MCF 10A (cell line): Measurements from ENCODE around the gene COL16A1. TPM values are rescaled to one million over a fixed set of nuclear protein-coding genes. Genes with fewer than 3 reads are reported as not detected.

Source experiments
- BruUV-seq: library from RNA; stranded (reverse); fragments of 400-500 nt; replicated peaks from 2 replicates; lab custom pipeline; 2021; lab: Mats Ljungman, UMichigan
- CTCF ChIA-PET: fragments of 300-600 bp; sonication (Branson Sonifier 250); formaldehyde crosslinking; extraction: SDS; loops from one replicate; lab custom pipeline; 2021; ENCODE audit warnings: antibody characterized with exemption, inconsistent platforms; lab: Yijun Ruan, JAX
- POLR2A ChIA-PET: fragments of 300-600, 350-650 bp; sonication (Branson Sonifier 250); formaldehyde crosslinking; extraction: SDS; loops from one replicate; lab custom pipeline; 2020; ENCODE audit warnings: antibody characterized with exemption, inconsistent platforms; lab: Yijun Ruan, JAX
- DNase-seq: peaks from one replicate; pipeline ENCODE4 v3.0.0-alpha.2; 2018; ENCODE audit not compliant: unreplicated experiment
- H3K27ac Mint-ChIP-seq: one replicate; pipeline ENCODE4 v1.8.0; 2022; ENCODE audit warnings: mild to moderate bottlenecking, low read depth, mixed read lengths; ENCODE audit not compliant: unreplicated experiment
- H3K27me3 Mint-ChIP-seq: one replicate; pipeline ENCODE4 v1.8.0; 2022; ENCODE audit warnings: mixed read lengths; ENCODE audit not compliant: insufficient read depth, unreplicated experiment
- H3K36me3 Mint-ChIP-seq: one replicate; pipeline ENCODE4 v1.8.0; 2022; ENCODE audit warnings: mild to moderate bottlenecking, moderate library complexity, mixed read lengths; ENCODE audit not compliant: insufficient read depth, unreplicated experiment
- H3K4me1 Mint-ChIP-seq: one replicate; pipeline ENCODE4 v1.8.0; 2022; ENCODE audit warnings: mixed read lengths; ENCODE audit not compliant: insufficient read depth, unreplicated experiment
- H3K4me3 Mint-ChIP-seq: one replicate; pipeline ENCODE4 v1.8.0; 2022; ENCODE audit warnings: mild to moderate bottlenecking, moderate library complexity, mixed read lengths; ENCODE audit not compliant: unreplicated experiment
- H3K9me3 Mint-ChIP-seq: one replicate; pipeline ENCODE4 v1.8.0; 2022; ENCODE audit warnings: mixed read lengths; ENCODE audit not compliant: unreplicated experiment
- intact Hi-C: fragments of 100-400 bp; cut with micrococcal nuclease; formaldehyde crosslinking; loops from 2 replicates; pipeline ENCODE4 v1.14.1; 2022
- total RNA-seq: library from RNA; stranded (reverse); gene quantifications from 2 replicates; pipeline ENCODE4 v1.2.3, GENCODE V29; 2022
- TF ChIP-seq, protein P1 (sequence below): fragments of 200-600 bp; IDR thresholded peaks from one replicate; pipeline ENCODE4 v1.8.0; 2022; ENCODE audit warnings: antibody characterized with exemption, mild to moderate bottlenecking; ENCODE audit not compliant: unreplicated experiment

Gene COL16A1
- total RNA-seq, 1 experiment from 2014 or later = 42.1 TPM

GRCh38 chr1:31670593-31670964 is 33.2 kb downstream of the COL16A1 start:
- Mint-ChIP-seq H3K4me1 (peaks cover 40% of the 10 kb centered on the region), H3K4me3 (peak overlapping the region; percentile 73), H3K27ac (peak overlapping the region; percentile 62), H3K27me3 (no peaks in the 10 kb centered on the region), H3K36me3 (peaks cover 23% of the 10 kb centered on the region), H3K9me3 (no peaks in the 10 kb centered on the region)
- no TSS peak for BruUV-seq
- TF ChIP-seq, protein P1, sequence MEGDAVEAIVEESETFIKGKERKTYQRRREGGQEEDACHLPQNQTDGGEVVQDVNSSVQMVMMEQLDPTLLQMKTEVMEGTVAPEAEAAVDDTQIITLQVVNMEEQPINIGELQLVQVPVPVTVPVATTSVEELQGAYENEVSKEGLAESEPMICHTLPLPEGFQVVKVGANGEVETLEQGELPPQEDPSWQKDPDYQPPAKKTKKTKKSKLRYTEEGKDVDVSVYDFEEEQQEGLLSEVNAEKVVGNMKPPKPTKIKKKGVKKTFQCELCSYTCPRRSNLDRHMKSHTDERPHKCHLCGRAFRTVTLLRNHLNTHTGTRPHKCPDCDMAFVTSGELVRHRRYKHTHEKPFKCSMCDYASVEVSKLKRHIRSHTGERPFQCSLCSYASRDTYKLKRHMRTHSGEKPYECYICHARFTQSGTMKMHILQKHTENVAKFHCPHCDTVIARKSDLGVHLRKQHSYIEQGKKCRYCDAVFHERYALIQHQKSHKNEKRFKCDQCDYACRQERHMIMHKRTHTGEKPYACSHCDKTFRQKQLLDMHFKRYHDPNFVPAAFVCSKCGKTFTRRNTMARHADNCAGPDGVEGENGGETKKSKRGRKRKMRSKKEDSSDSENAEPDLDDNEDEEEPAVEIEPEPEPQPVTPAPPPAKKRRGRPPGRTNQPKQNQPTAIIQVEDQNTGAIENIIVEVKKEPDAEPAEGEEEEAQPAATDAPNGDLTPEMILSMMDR = no peak
- POLR2A ChIA-PET = interaction anchor here (0.5 to 2.9 kb wide), 20 partner anchors 8 to 234 kb away, joined by 3 to 46 read pairs (median 5); partner anchors contain the start of genes COL16A1 and PEF1
- DNase-seq = no peak
- intact Hi-C loops = loop anchor here (1.0 kb wide), 1 partner anchor 20 kb away; no protein-coding TSS in a partner anchor
- CTCF ChIA-PET = interaction anchor here (0.5 to 2.8 kb wide), 10 partner anchors 8 to 294 kb away, joined by 3 to 18 read pairs (median 4); partner anchors contain the start of gene COL16A1

DNA sequence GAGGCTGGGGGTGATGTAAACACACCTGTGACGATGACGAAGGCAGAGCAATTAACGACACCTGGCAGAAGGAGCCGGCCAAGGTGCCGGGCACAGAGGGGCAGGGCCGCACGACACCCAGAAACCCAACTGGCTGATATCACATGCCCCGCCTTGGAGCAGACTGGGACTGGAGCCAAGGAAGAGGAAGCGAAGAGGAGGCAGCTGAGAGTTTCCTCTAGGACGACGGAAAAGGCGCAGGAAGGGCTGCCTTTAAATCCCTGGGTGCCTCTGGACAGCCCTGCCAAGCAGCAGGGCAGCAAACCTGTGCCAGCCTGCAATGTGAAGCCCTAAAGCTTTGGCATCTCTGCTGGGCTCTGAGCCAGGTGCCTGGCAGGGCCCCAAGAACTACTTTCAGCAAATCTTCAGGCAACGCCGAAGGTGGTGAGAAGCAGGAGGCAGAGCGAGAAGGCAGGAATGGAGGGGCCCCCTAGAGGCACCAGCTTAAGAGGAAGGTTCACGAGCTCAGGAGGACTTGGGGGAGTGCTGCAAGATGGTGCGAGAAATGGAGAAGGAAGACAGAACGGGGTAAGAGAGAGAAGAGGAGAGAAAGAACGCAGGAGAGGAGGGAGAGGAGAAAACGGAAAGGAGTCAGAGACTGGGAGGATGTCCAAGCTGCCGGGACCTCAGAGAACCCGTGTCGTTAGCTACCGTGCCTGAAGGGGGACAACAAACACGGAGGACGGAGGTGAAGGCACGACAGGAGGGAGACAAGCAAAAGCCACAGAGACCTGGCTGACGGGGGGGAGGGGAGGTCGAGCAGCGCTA is 33.8 kb downstream of the COL16A1 start:
- H3K36me3 Mint-ChIP-seq = peaks cover 23% of the 10 kb centered on the region
- intact Hi-C loops = loop anchor here (1.0 to 10.0 kb wide), 2 partner anchors 20 to 295 kb away; no protein-coding TSS in a partner anchor
- no peaks in the 10 kb centered on the region for H3K27me3 Mint-ChIP-seq
- ChIA-PET POLR2A (interaction anchor here (0.5 to 2.9 kb wide), 24 partner anchors 9 to 294 kb away, joined by 3 to 46 read pairs (median 5); partner anchors contain the start of genes COL16A1, PEF1 and TINAGL1), CTCF (interaction anchor here (0.5 to 2.8 kb wide), 14 partner anchors 9 to 1511 kb away, joined by 3 to 18 read pairs (median 4); partner anchors contain the start of gene COL16A1)
- peaks cover 45% of the 10 kb centered on the region for H3K4me1 Mint-ChIP-seq
- H3K4me3 Mint-ChIP-seq = peak overlapping the region; percentile 73
- peak overlapping the region; percentile 62 for H3K27ac Mint-ChIP-seq
- BruUV-seq = no TSS peak
- no peaks in the 10 kb centered on the region for H3K9me3 Mint-ChIP-seq
- TF ChIP-seq, protein P1 = no peak
- peak; percentile 97 for DNase-seq

DNA sequence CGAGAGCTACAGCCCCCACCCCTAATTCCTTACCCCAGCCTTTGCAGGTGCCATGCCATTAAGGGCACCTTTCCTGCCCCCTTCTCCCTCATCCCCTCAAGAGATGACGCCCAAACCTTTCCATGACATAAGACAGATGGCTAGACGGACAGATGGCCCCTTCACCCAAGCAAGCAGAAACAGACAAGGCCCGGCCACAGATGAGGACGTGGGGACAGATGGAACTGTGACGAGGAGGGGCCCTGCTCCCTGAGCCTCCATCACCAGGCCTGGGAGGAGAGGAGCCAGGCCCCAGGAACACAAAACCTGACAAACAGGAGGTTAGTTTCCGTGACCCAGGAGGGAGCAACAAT is 34.4 kb downstream of the COL16A1 start:
- peak overlapping the region; percentile 62 for H3K27ac Mint-ChIP-seq
- ChIA-PET POLR2A (interaction anchor here (0.9 to 2.9 kb wide), 16 partner anchors 11 to 295 kb away, joined by 3 to 46 read pairs (median 5); partner anchors contain the start of genes COL16A1, PEF1 and TINAGL1), CTCF (interaction anchor here (0.8 to 2.8 kb wide), 9 partner anchors 10 to 121 kb away, joined by 3 to 18 read pairs (median 5); partner anchors contain the start of gene COL16A1)
- no peak for DNase-seq
- peaks cover 45% of the 10 kb centered on the region for H3K4me1 Mint-ChIP-seq
- TSS peak; percentile 31 for BruUV-seq
- intact Hi-C loops = loop anchor here (10.0 kb wide), 1 partner anchor 295 kb away; no protein-coding TSS in a partner anchor
- H3K36me3 Mint-ChIP-seq = peaks cover 23% of the 10 kb centered on the region
- TF ChIP-seq, protein P1 = no peak
- H3K27me3 Mint-ChIP-seq = no peaks in the 10 kb centered on the region
- no peaks in the 10 kb centered on the region for H3K9me3 Mint-ChIP-seq
- peak overlapping the region; percentile 73 for H3K4me3 Mint-ChIP-seq
